Measurements from ENCODE around the gene TMEM52. TPM values are rescaled to one million over a fixed set of nuclear protein-coding genes. Genes with fewer than 3 reads are reported as not detected.

The TMEM52 gene
- total RNA-seq, result 0.13 TPM in 1 of 2 replicates, not detected in the other

GRCh38 chr1:1918901-1919303, at the start of gene TMEM52:
Gene TMEM52, minus strand, starts transcription at chr1:1919279. Its CDS starts 14 bp downstream, at chr1:1919265.

GRCh38 chr1:1914971-1915692, 3.9 kb downstream of the TMEM52 start, which contains the start of gene CALML6:
Gene CALML6, plus strand, starts transcription at chr1:1915260. Its CDS starts 21 bp downstream, at chr1:1915281.

GRCh38 chr1:1890506-1891348, 28.4 kb downstream of the TMEM52 start, which contains the start of gene GNB1:
Gene GNB1, minus strand, starts transcription at chr1:1891087. Its CDS starts 65,634 bp downstream, at chr1:1825453.

Other genes starting within 250 kb of the TMEM52 start
- 13.9 and 29.8 TPM in 2 replicates for gene SLC35E2B, start 226.5 kb downstream of the TMEM52 start, total RNA-seq
- 8.4 and 17.6 TPM in 2 replicates for gene CDK11A, start 194.9 kb downstream of the TMEM52 start, total RNA-seq
- 39.2 and 75.2 TPM in 2 replicates for gene NADK, start 140.8 kb downstream of the TMEM52 start, total RNA-seq
- 78.7 and 202 TPM in 2 replicates for gene GNB1, start 28.2 kb downstream of the TMEM52 start, total RNA-seq
- gene CALML6, start 4.0 kb downstream of the TMEM52 start, total RNA-seq, result 0.06 and 0.32 TPM in 2 replicates
- not detected in 2 replicates for gene CFAP74, start 84.5 kb upstream of the TMEM52 start, total RNA-seq
- 0.13 and 0.81 TPM in 2 replicates for gene GABRD, start 100.1 kb upstream of the TMEM52 start, total RNA-seq
- gene PRKCZ, start 131.1 kb upstream of the TMEM52 start, total RNA-seq, result 1.6 and 28.6 TPM in 2 replicates